ENCODE data around the gene PC. TPM values are rescaled to one million over a fixed set of nuclear protein-coding genes. Genes with fewer than 3 reads are reported as not detected.

The PC gene
- total RNA-seq, 1 experiment from 2014 or later: 24.5 TPM

GRCh38 chr11:66970371-66970806, 12.2 kb upstream of the PC start:
- Histone ChIP-seq H4K20me1 (ENCODE audit: low read length) (no peaks in the 10 kb centered on the region), H3K4me3 (ENCODE audit: low read length) (peak overlapping the region; percentile 13; the same call in 1 of the 2 replicates), H3F3A (ENCODE audit: low read length, unreplicated experiment) (no peaks in the 10 kb centered on the region), H3K9ac (ENCODE audit: low read length) (peak overlapping the region; percentile 46), H2AFZ (ENCODE audit: low read length) (0 out of 2 replicates have a peak overlapping the region, but pooled peaks have one; percentile 5), H3K36me3 (ENCODE audit: low read depth, low read length) (no peaks in the 10 kb centered on the region), H3K79me2 (ENCODE audit: low read length) (no peaks in the 10 kb centered on the region), H3K4me1 (ENCODE audit: insufficient read depth, low read length) (peaks cover 44% of the 10 kb centered on the region), H3K27ac (ENCODE audit: low read length) (peak overlapping the region; percentile 94), H3K4me2 (ENCODE audit: low read length) (peak overlapping the region; percentile 62), H3K27me3 (ENCODE audit: low read length) (no peaks in the 10 kb centered on the region), H3K9me2 (replicated peaks; ENCODE audit: low read length) (no peaks in the 10 kb centered on the region), H3K9me3 (ENCODE audit: low read length) (no peaks in the 10 kb centered on the region)
- no peak for DNase-seq
- POLR2A ChIA-PET (ENCODE audit: unreplicated experiment): interaction anchor here (0.6 kb wide), 1 partner anchor 40 kb away, joined by 5 read pairs; no protein-coding TSS in a partner anchor
- TF ChIP-seq EZH2 (IDR thresholded peaks at IDR 0.05; ENCODE audit: low read length, unreplicated experiment) (no peak), CTCF (conservative IDR thresholded peaks at IDR 0.05; ENCODE audit: low read depth, low read length) (no peak)
- ATAC-seq: no peak
- intact Hi-C loops (cut with micrococcal nuclease): loop anchor here (1.0 kb wide), 1 partner anchor 12 kb away; no protein-coding TSS in a partner anchor
- BruUV-seq (replicated peaks): TSS peak; percentile 92
- CTCF ChIA-PET: interaction anchor here (0.5 kb wide), 1 partner anchor 376 kb away, joined by 3 read pairs; no protein-coding TSS in a partner anchor

- no peaks in the 10 kb centered on the region for H3F3A ChIP-seq (ENCODE audit: low read length, unreplicated experiment)
- H3K36me3 ChIP-seq (ENCODE audit: low read depth, low read length): no peaks in the 10 kb centered on the region
- no peaks in the 10 kb centered on the region for H3K79me2 ChIP-seq (ENCODE audit: low read length)
- no peaks in the 10 kb centered on the region for H3K27me3 ChIP-seq (ENCODE audit: low read length)
- no peaks in the 10 kb centered on the region for H3K9me2 ChIP-seq (replicated peaks; ENCODE audit: low read length)
- H2AFZ ChIP-seq (ENCODE audit: low read length): no peak overlapping the region
- ChIA-PET POLR2A (ENCODE audit: unreplicated experiment) (no interaction called here), CTCF (no interaction called here)
- H3K4me1 ChIP-seq (ENCODE audit: insufficient read depth, low read length): peaks cover 40% of the 10 kb centered on the region
- no TSS peak for BruUV-seq (replicated peaks)
- no peaks in the 10 kb centered on the region for H4K20me1 ChIP-seq (ENCODE audit: low read length)
- no peak for DNase-seq
- no peak for TF ChIP-seq CTCF (conservative IDR thresholded peaks at IDR 0.05; ENCODE audit: low read depth, low read length)
- no peak for TF ChIP-seq EZH2 (IDR thresholded peaks at IDR 0.05; ENCODE audit: low read length, unreplicated experiment)
- no peak for TF ChIP-seq EZH2phosphoT487 (IDR thresholded peaks at IDR 0.05; ENCODE audit: borderline replicate concordance, low read length)
- H3K9me3 ChIP-seq (ENCODE audit: low read length): no peaks in the 10 kb centered on the region
- H3K27ac ChIP-seq (ENCODE audit: low read length): peak overlapping the region; percentile 94
- peak overlapping the region; percentile 62 for H3K4me2 ChIP-seq (ENCODE audit: low read length)
- intact Hi-C loops (cut with micrococcal nuclease): loop anchor here (1.0 to 5.0 kb wide), 2 partner anchors 13 to 77 kb away; no protein-coding TSS in a partner anchor
- peak overlapping the region; percentile 46 for H3K9ac ChIP-seq (ENCODE audit: low read length)
- no peak overlapping the region for H3K4me3 ChIP-seq (ENCODE audit: low read length)
- no peak for ATAC-seq
These were observed 11.5 kb upstream of the PC start for GRCh38 chr11:66969584-66970225.

Measured in PC-3 (cell line).